ENCODE results near the gene PCGF3. TPM values are rescaled to one million over a fixed set of nuclear protein-coding genes. Genes with fewer than 3 reads are reported as not detected.

PCGF3 gene
- total RNA-seq, 4 donors from 2014 or later: 54.8 to 123 (median 90.5) TPM

DNA sequence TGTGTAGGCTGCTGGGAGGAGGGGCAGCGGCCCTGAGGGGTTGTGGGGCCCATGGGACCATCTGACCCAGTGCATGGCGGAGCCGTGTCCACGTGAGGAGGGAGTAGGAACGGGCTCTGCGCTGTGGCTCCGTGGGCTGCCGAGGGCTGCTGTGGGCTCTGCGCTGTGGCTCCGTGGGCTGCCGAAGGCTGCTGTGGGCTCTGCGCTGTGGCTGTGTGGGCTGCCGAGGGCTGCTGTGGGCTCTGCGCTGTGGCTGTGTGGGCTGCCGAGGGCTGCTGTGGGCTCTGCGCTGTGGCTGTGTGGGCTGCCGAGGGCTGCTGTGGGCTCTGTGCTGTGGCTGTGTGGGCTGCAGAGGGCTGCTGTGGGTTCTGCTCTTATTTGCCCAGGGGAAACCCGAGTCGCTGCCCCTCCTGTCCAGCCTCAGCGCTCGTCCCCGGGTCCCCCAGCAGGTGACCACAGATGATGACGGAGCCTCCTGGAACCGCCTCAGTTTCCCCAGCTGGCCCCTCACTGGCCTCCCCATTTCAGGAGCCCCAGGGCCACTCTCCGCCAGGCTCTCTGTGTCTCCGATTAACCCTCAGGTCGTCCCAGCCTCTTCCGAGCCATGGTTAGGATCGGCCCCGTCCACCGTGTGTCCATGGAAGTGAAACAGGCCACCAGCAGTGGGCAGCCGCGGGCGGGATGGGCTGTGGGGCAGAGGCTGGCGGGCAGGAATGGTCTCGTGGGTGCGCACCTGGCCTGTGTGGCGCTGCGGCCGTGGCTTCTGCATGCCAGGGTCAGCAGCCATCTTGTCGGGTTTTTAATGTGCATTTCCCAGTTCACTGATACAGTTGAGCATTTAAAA, 20.0 kb downstream of the PCGF3 start:
- no peaks in the 10 kb centered on the region for H3K27me3 ChIP-seq
- peaks cover 0 to 25% (median 0%) of the 10 kb centered on the region in 3 donors for H3K36me3 ChIP-seq
- no peak overlapping the region for H3K4me3 ChIP-seq
- 87 to 89% methylated on average over 32 to 39 of the region's 41 CpGs for WGBS, 2 donors
- no peaks in the 10 kb centered on the region for H3K9me3 ChIP-seq
- no peak for DNase-seq (ENCODE audit: low spot score in 2 of 2)
- TF ChIP-seq POLR2A (IDR thresholded peaks at IDR 0.05) (no peak), EP300 (IDR thresholded peaks at IDR 0.05) (no peak)
- TF ChIP-seq, protein P1, sequence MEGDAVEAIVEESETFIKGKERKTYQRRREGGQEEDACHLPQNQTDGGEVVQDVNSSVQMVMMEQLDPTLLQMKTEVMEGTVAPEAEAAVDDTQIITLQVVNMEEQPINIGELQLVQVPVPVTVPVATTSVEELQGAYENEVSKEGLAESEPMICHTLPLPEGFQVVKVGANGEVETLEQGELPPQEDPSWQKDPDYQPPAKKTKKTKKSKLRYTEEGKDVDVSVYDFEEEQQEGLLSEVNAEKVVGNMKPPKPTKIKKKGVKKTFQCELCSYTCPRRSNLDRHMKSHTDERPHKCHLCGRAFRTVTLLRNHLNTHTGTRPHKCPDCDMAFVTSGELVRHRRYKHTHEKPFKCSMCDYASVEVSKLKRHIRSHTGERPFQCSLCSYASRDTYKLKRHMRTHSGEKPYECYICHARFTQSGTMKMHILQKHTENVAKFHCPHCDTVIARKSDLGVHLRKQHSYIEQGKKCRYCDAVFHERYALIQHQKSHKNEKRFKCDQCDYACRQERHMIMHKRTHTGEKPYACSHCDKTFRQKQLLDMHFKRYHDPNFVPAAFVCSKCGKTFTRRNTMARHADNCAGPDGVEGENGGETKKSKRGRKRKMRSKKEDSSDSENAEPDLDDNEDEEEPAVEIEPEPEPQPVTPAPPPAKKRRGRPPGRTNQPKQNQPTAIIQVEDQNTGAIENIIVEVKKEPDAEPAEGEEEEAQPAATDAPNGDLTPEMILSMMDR (IDR thresholded peaks at IDR 0.05): no peak
- H3K4me1 ChIP-seq: peaks cover 0 to 48% (median 12%) of the 10 kb centered on the region in 4 donors
- peak overlapping the region in 3 of 4 donors; percentile 26 to 67 (median 56) for H3K27ac ChIP-seq

DNA sequence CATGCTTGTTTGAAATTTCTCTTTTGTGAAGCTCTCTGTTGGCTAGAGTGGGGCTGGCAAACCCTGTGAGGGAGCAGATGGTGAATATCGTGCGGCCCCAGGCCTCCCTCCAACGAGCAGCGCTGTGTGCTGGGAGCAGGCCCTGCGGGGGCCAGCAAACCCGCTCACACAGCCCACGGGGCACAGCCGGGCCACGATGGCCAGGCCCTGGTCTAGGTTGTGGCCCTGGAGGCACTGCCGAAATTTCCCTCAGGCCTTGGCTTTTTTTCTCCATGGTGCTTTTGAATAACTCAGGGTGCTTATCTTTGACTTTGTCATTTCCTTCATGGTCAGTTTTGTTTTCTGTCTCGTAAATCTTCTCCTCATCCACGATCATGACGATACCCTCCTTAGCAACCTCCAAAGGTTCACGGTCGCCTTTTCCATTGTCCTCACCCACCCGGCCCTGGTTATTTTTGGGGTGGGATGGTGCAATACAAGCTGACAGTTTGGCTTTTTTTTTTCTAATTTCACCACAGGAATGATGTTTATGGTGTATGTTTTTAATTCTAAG, 20.7 kb downstream of the PCGF3 start:
- H3K27me3 ChIP-seq: no peaks in the 10 kb centered on the region

DNA sequence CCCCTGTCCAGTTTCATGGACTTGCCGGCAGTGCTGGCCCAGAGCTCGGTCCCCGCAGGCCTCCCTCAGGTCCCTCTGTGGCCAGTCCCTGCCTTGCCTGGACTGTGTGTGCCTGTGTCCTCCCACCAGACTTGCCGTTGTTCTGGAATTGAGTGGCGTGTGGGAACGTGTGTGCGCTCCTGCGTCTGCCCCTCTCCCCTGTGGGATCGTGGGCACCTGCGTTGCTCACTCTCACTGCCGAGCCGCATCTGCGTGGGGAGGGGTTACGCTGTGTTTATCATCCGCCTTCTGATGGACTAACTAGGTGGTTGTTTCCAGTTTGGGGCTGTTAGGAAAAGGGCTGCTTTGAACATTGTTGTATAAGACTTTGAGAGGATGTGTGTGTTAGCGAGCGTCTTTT, 21.2 kb downstream of the PCGF3 start:
- H3K4me1 ChIP-seq: peaks cover 0 to 36% (median 6%) of the 10 kb centered on the region in 4 donors
- TF ChIP-seq, protein P1 (IDR thresholded peaks at IDR 0.05): no peak
- TF ChIP-seq EP300 (IDR thresholded peaks at IDR 0.05) (no peak), POLR2A (IDR thresholded peaks at IDR 0.05) (no peak)
- H3K4me3 ChIP-seq: no peak overlapping the region
- peaks cover 0 to 33% (median 0%) of the 10 kb centered on the region in 3 donors for H3K36me3 ChIP-seq
- no peaks in the 10 kb centered on the region for H3K9me3 ChIP-seq
- no peak for DNase-seq (ENCODE audit: low spot score in 2 of 2)
- H3K27ac ChIP-seq: peak overlapping the region in 2 of 4 donors; percentile 56 to 67
- WGBS, 2 donors: 54 to 59% methylated on average over 16 to 17 of the region's 17 CpGs
- no peaks in the 10 kb centered on the region for H3K27me3 ChIP-seq

More for the DNA sequence above, 20.7 kb downstream of the PCGF3 start:
- Histone ChIP-seq H3K4me1 (peaks cover 0 to 42% (median 9%) of the 10 kb centered on the region in 4 donors), H3K36me3 (peaks cover 0 to 32% (median 0%) of the 10 kb centered on the region in 3 donors), H3K9me3 (no peaks in the 10 kb centered on the region), H3K4me3 (no peak overlapping the region), H3K27ac (peak overlapping the region in 3 of 4 donors; percentile 26 to 67 (median 56))
- DNase-seq (ENCODE audit: low spot score in 2 of 2): no peak
- TF ChIP-seq, protein P1 (IDR thresholded peaks at IDR 0.05): no peak
- TF ChIP-seq EP300 (IDR thresholded peaks at IDR 0.05): no peak
- TF ChIP-seq POLR2A (IDR thresholded peaks at IDR 0.05): no peak
- 48 to 63% methylated on average over 16 of the region's 16 CpGs for WGBS, 2 donors

DNA sequence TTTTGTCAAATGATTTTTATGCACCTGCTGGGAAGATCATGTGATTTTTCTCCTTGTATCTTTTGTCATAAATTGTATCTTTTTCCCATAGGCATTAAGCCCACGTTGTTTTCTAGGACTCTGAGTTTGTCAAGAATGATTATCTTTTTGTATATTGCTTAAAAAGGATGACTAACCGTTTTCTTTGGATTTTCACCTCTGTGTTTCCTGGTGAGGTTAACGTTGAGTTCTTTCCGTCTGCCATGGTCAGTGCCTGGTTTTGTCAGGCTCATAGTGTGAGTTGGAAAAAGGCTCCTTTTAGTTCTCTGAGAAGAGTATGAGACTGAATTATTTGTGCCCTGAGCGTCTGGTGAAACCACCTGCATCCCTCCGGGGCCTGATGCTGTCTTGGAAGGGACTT, 21.9 kb downstream of the PCGF3 start:
- peaks cover 0 to 35% (median 0%) of the 10 kb centered on the region in 3 donors for H3K36me3 ChIP-seq
- 54 to 70% methylated on average over 6 of the region's 6 CpGs for WGBS, 2 donors
- H3K9me3 ChIP-seq: no peaks in the 10 kb centered on the region
- no peak for TF ChIP-seq EP300 (IDR thresholded peaks at IDR 0.05)
- TF ChIP-seq, protein P1 (IDR thresholded peaks at IDR 0.05): no peak
- TF ChIP-seq POLR2A (IDR thresholded peaks at IDR 0.05): no peak
- DNase-seq (ENCODE audit: low spot score in 2 of 2): no peak
- H3K4me3 ChIP-seq: no peak overlapping the region
- H3K27ac ChIP-seq: no peak overlapping the region
- no peaks in the 10 kb centered on the region for H3K27me3 ChIP-seq
- H3K4me1 ChIP-seq: peaks cover 0 to 30% (median 5%) of the 10 kb centered on the region in 4 donors

All from tibial nerve (tissue), 4 donors.